Muscle layer of duodenum (tissue), 2 donors: ENCODE data around the gene PLPP4.
A peak's percentile ranks its signal among the peaks of the same experiment; 100 is the strongest.

Experiments
- H3K27ac ChIP-seq: one replicate; pipeline ENCODE4 v1.7.0; 2013; ENCODE audit warnings: mild to moderate bottlenecking, low read length
- H3K27me3 ChIP-seq: one replicate; pipeline ENCODE4 v1.7.0; 2013; ENCODE audit warnings: low read depth, mild to moderate bottlenecking, control low read depth, low read length
- H3K36me3 ChIP-seq, 2 donors: one replicate each; pipeline ENCODE4 v1.7.0; 2013; ENCODE audit warnings: low read length in 2 of 2, control low read depth in 1 of 2, mild to moderate bottlenecking in 1 of 2; ENCODE audit not compliant: insufficient read depth in 2 of 2, control insufficient read depth in 1 of 2
- H3K4me1 ChIP-seq, 2 donors: one replicate each; pipeline ENCODE4 v1.7.0; 2013; ENCODE audit warnings: low read length in 2 of 2, mild to moderate bottlenecking in 2 of 2, control low read depth in 1 of 2, moderate library complexity in 1 of 2; ENCODE audit not compliant: insufficient read depth in 2 of 2, control insufficient read depth in 1 of 2
- H3K4me3 ChIP-seq, 2 donors: one replicate each; pipeline ENCODE4 v1.7.0; 2013; ENCODE audit warnings: low read length in 2 of 2, low read depth in 1 of 2, mild to moderate bottlenecking in 1 of 2
- H3K9me3 ChIP-seq, 2 donors: one replicate each; pipeline ENCODE4 v1.7.0; 2013; ENCODE audit warnings: low read length in 2 of 2, control low read depth in 1 of 2, mild to moderate bottlenecking in 1 of 2; ENCODE audit not compliant: control insufficient read depth in 1 of 2
- donor health status: healthy.

PLPP4 gene

DNA sequence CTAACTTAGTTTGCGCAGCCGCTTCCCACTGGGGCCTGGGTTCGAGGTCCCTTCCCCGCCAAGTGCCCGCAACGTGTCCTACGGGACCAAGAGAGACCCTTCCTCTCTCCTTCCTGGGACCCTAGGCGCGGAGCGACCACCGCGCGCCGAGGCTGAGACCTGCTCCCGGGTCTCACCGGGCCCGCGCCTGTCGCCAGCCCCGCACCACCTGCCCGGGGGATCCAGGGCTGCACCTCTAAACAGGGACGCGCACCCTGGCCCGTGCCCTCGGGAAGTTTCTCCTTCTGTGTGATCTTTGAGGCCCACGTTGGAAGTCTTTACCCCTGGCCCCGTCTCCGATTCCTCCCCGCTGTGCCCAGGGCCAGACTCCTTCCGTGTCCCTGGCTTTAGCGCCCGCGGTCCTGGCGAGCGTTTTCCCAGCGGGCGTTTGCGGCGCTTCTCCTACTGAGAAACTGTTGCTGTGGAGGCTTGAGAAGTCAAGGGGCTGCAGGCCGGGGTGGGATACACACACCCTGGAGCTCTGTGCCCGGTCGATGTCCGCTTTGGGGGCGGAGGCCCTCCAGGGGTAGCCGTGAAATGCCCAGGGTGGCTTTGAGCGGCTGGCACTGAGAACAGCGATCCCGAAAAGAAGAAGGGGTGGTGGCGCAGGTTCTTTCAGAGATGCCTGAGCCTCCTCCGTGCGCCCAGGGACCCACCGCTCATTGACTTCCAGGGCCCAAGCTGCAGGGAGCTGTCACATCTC is 575 bp downstream of the PLPP4 start:
- peaks cover 13% of the 10 kb centered on the region for H3K27me3 ChIP-seq
- peak overlapping the region in 1 of 2 donors; percentile 68 for H3K4me3 ChIP-seq
- no peaks in the 10 kb centered on the region for H3K36me3 ChIP-seq
- H3K9me3 ChIP-seq: no peaks in the 10 kb centered on the region
- no peak overlapping the region for H3K27ac ChIP-seq
- peaks cover 0 to 13% of the 10 kb centered on the region in 2 donors for H3K4me1 ChIP-seq

DNA sequence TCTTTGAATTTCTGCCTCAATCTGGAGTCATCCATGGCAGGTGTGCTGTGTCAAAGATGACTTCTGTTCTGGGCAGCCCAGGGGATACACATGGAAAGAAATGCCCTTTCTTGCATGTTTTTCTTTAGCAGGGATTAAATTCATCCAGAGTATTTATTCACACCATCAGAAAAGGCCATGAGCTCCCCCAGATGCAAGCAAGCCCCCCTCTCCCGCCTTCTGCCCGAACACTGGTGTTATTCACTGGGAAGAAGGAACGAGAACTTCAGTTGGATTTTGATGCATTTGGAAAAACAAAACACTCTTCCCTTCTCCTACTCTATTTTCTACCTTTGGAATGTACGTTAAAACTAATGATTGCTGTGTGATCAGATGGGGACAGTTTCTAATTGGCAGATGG is 1.4 kb downstream of the PLPP4 start:
- Histone ChIP-seq H3K9me3 (no peaks in the 10 kb centered on the region), H3K36me3 (no peaks in the 10 kb centered on the region), H3K27ac (no peak overlapping the region), H3K27me3 (peaks cover 13% of the 10 kb centered on the region), H3K4me1 (peaks cover 0 to 13% of the 10 kb centered on the region in 2 donors), H3K4me3 (peak overlapping the region in 1 of 2 donors; percentile 68)

DNA sequence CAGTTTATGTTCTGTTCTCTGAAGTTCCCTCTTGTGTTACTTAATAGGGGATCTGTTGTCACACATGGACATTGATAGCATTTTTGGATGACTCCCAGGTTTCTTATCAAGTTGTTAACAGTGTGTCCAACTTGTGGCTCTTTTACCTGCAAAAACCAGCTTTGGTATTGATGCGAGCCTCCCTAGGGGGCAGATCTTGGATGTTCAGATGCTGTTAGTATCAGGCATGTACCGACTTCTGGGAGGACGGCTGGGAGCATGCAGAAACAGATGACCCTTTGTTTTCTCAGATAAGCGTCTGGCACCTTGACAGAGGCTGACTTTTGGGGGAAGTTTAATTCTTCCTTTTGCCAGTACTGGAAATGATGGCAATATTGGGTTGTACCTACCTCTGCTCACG is 2.2 kb downstream of the PLPP4 start:
- no peaks in the 10 kb centered on the region for H3K9me3 ChIP-seq
- no peak overlapping the region for H3K4me3 ChIP-seq
- peaks cover 13% of the 10 kb centered on the region for H3K27me3 ChIP-seq
- no peak overlapping the region for H3K27ac ChIP-seq
- H3K4me1 ChIP-seq: peaks cover 0 to 13% of the 10 kb centered on the region in 2 donors
- H3K36me3 ChIP-seq: no peaks in the 10 kb centered on the region

DNA sequence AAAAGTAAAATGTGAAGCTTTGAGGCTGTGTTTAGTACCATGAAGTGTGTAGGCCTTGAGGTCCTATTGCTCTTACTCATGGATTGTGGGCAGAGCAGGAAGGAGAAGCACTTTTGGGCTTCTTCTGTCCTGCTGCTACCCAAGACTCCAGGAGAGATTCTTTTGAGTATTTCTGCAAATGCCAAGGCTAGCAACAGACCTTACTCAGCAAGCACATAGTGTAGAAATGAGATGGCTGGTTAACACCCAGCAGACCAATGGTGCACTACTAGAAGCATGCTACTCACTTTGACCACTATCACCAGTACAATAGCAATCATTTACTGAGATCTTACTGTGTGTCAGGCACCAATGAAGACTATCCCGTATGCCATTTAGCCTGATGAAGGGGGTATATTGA is 3.2 kb downstream of the PLPP4 start:
- no peaks in the 10 kb centered on the region for H3K9me3 ChIP-seq
- H3K27me3 ChIP-seq: peaks cover 13% of the 10 kb centered on the region
- no peak overlapping the region for H3K27ac ChIP-seq
- no peaks in the 10 kb centered on the region for H3K36me3 ChIP-seq
- no peak overlapping the region for H3K4me3 ChIP-seq
- peaks cover 0 to 13% of the 10 kb centered on the region in 2 donors for H3K4me1 ChIP-seq

DNA sequence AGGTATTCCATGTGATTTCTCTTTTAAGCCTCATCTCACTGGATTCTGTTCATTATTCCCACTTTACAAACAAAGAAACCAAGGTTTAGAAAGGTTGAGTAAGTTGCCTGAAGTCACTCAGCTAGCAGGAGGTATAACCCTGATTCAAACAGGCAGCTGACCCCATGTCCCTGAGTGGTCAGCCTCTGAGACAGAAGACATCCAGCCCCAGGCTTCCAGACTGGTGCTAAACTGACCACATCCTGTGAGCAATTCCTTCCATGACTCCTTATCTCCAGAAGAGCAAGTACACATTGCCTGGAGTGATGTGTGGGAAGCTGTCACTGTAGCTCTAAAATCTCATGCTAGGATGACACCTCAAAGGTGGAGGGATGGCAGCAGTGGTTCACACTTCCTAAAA is 3.7 kb downstream of the PLPP4 start:
- Histone ChIP-seq H3K4me3 (no peak overlapping the region), H3K36me3 (no peaks in the 10 kb centered on the region), H3K27me3 (peaks cover 13% of the 10 kb centered on the region), H3K9me3 (no peaks in the 10 kb centered on the region), H3K4me1 (peaks cover 0 to 13% of the 10 kb centered on the region in 2 donors), H3K27ac (no peak overlapping the region)

DNA sequence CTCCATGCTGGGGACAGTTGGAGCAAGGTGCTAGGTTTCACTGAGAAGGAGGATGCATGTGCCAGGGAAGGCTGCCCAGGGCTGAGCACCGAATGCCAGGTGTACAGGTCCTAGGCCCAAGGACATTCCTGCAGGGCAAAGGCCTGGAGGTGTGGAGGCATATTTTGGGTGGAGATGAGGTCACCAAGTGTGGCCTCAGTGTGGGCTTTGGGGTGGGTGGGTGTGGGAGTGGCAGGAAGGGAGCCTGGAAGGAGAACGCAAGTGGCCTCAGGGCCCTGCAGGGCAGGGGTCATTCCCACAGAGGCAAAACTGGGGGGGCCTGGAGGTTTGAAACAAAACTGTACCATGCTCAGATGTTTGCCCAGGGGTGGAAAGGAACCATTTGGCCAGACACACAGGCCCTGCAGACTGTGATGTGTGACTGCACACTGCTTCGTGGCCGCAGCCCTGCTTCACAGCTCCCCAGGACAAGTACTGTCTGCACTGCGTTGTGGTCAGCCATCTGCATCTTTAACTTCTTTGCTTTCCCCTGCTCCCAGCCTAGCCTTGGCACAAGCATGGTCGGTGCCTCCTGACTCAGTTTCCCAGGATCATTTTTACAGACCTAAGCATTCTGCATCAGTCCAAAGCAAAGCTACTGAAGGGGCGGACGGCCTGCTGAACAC is 5.1 kb downstream of the PLPP4 start:
- no peak overlapping the region for H3K4me3 ChIP-seq
- H3K27ac ChIP-seq: no peak overlapping the region
- H3K36me3 ChIP-seq: no peaks in the 10 kb centered on the region
- peaks cover 13% of the 10 kb centered on the region for H3K27me3 ChIP-seq
- peaks cover 0 to 10% of the 10 kb centered on the region in 2 donors for H3K4me1 ChIP-seq
- no peaks in the 10 kb centered on the region for H3K9me3 ChIP-seq

DNA sequence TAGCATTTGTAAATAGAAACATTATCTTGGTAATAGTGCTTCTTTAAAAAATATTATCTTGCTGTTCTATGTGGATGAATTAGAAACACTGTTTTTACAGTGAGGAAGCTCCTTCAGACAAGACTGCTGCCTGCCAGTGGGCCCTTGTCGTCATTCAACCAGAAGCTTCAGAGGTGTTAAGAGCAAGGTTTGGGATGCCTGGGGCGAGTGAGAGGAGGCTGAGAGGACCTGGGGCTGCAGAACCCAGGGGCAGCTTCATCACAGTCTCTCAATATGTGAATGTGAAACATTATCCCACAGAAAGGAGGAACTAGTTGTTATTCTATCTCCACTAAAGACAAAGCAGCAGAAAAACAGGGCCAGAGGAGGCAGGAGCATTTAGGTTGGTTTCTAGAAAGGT is 8.1 kb downstream of the PLPP4 start:
- Histone ChIP-seq H3K27me3 (no peaks in the 10 kb centered on the region), H3K9me3 (no peaks in the 10 kb centered on the region), H3K36me3 (no peaks in the 10 kb centered on the region)

DNA sequence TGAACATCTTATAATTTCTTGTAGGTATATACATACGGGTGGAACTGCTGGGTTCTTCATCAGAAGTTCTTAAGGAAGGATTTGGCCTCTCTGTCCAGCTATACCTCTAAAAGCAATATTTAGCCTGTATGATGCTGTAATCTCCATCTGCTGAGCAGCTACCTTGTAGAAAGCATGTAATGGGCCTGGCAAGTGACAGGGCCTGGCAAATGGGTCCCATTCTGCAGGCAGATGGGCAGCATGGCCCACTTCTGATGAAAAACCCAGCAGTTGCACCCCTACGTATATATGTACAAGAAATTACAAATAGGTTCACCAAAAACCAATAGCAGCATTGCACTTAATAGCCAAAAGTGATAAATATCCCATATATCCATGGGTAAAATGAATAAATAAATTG is 9.0 kb downstream of the PLPP4 start:
- no peaks in the 10 kb centered on the region for H3K27me3 ChIP-seq
- no peak overlapping the region for H3K27ac ChIP-seq
- no peak overlapping the region for H3K4me3 ChIP-seq
- no peaks in the 10 kb centered on the region for H3K36me3 ChIP-seq
- no peaks in the 10 kb centered on the region for H3K4me1 ChIP-seq
- no peaks in the 10 kb centered on the region for H3K9me3 ChIP-seq

More for the DNA sequence above, 8.1 kb downstream of the PLPP4 start:
- Histone ChIP-seq H3K4me1 (no peaks in the 10 kb centered on the region), H3K4me3 (no peak overlapping the region), H3K27ac (no peak overlapping the region)

DNA sequence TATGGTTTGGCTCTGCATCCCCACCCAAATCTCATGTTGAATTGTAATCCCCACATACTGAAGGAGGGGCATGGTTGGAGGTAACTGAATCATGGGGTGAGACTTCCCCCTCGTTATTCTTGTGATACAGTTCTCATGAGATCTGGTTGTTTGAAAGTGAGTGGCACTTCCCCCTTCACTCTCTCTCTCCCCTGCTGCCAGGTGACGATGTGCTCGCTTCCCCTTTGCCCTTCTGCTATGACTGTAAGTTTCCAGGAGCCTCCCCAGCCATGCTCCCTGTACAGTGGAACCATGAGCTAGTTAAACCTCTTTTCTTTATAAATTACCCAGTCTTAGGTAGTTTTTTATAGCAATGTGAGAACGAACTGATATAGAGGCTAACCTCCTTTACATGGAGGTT is 16.6 kb downstream of the PLPP4 start:
- no peaks in the 10 kb centered on the region for H3K27me3 ChIP-seq
- no peak overlapping the region for H3K27ac ChIP-seq
- no peaks in the 10 kb centered on the region for H3K9me3 ChIP-seq
- H3K4me3 ChIP-seq: no peak overlapping the region
- H3K4me1 ChIP-seq: peaks cover 0 to 18% of the 10 kb centered on the region in 2 donors
- no peaks in the 10 kb centered on the region for H3K36me3 ChIP-seq

DNA sequence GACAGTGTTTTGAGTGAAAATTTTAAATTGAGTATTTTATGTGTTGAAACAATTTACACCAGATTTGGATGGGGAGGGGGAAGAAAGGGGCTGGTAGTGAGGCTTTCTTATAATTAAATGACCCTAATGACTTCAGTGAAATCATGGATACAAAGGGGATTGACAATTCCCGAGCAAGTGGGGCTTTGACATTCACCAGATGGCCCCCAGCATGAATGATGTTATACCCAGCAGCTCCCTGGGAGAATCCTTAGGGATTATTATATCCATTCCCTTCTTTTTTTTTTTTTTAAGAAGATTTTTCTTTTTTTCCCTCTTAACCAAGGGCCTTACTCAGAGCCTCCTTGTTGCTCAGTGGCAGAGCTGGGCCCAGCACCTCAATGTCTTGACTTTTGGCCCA is 17.9 kb downstream of the PLPP4 start:
- Histone ChIP-seq H3K4me3 (no peak overlapping the region), H3K27ac (no peak overlapping the region), H3K36me3 (no peaks in the 10 kb centered on the region), H3K27me3 (no peaks in the 10 kb centered on the region), H3K9me3 (no peaks in the 10 kb centered on the region), H3K4me1 (peaks cover 0 to 24% of the 10 kb centered on the region in 2 donors)

DNA sequence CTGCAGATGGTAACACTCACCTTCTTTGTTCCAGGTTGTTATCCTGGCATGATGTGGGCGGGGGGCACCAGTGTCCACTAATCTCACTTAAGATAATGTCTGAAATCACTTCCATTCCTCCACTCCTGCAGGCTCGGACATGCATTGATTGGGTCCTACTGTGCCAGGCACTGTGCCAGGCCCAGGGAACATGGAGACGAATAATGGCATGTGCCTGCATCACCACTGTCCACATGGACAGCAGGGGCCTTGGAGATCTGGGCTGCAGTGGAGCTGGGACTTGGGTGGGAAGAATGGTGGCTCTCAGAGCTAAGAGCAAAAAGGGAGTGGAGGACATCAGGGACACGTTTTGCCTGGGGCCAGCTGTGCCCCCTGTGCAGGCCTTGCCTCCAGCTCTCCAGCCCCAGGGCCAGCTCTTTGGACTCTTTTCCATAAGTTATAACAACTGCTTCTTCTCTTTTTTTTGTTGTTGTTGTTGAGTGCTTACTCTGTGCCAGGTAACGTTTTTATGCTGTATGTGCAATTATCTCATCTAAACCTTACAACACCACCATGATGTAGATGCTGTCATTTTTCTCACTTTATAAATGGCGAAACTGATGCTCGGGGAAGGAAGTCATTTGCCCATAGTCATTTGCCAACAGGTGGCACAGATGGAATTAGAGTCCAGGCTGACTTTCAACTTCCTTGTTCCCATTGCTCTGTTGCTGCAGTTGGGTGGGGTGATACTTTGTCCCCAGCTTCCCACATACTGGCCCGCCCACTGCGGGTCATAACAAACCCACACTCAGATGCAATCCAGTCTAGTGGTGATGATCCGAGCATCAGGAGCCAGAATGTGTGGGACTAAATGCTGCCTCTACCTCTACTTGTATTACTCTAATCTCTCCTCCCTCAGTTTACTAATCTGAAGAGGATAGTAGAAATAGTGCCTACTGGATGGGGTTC is 19.1 kb downstream of the PLPP4 start:
- no peaks in the 10 kb centered on the region for H3K9me3 ChIP-seq
- H3K4me1 ChIP-seq: peaks cover 0 to 24% of the 10 kb centered on the region in 2 donors
- H3K36me3 ChIP-seq: no peaks in the 10 kb centered on the region
- H3K4me3 ChIP-seq: no peak overlapping the region
- no peaks in the 10 kb centered on the region for H3K27me3 ChIP-seq
- no peak overlapping the region for H3K27ac ChIP-seq
